ENCODE data around the gene RGS7. TPM values are rescaled to one million over a fixed set of nuclear protein-coding genes. Genes with fewer than 3 reads are reported as not detected.
"Not testable (repeated sequence)": the region's sequence is repeated elsewhere in the genome, so short reads cannot be mapped to it uniquely, and the experiment has no call there.

RGS7 gene
- polyA plus RNA-seq, 1 donor from 2014 or later, result 24.2 TPM

DNA sequence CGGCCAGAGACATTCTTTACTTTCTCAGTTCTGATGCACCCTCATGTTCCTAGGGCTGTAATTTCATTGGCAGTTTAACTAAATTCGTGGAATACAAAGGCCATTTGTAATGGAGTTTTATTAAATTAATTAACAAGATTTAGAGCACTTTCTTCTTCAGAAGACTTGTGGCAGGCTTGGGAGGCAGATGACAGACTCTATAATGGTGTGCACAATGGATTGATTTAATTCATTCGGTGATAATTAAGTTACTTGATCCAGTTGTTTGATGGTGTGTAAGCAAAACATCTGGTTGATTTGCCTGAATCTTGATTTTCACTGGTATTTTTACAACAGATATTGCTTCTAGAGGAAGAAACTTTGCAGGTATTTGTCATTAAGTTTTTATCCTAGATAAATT, 383.1 kb downstream of the RGS7 start:
- TF ChIP-seq POLR2AphosphoS5 (IDR thresholded peaks at IDR 0.05) (no peak), TAF1 (IDR thresholded peaks at IDR 0.05; ENCODE audit: low read depth) (no peak), MXI1 (conservative IDR thresholded peaks at IDR 0.05; ENCODE audit: poor library complexity, severe bottlenecking) (no peak), RAD21 (conservative IDR thresholded peaks at IDR 0.05) (no peak), EP300 (conservative IDR thresholded peaks at IDR 0.05; ENCODE audit: poor library complexity, severe bottlenecking) (no peak), REST (IDR thresholded peaks at IDR 0.05; ENCODE audit: borderline replicate concordance) (no peak), EZH2 (IDR thresholded peaks at IDR 0.05; ENCODE audit: borderline replicate concordance, insufficient read depth, low read length, poor library complexity, severe bottlenecking) (no peak), SMC3 (conservative IDR thresholded peaks at IDR 0.05; ENCODE audit: poor library complexity) (no peak)
- TF ChIP-seq, protein P1, sequence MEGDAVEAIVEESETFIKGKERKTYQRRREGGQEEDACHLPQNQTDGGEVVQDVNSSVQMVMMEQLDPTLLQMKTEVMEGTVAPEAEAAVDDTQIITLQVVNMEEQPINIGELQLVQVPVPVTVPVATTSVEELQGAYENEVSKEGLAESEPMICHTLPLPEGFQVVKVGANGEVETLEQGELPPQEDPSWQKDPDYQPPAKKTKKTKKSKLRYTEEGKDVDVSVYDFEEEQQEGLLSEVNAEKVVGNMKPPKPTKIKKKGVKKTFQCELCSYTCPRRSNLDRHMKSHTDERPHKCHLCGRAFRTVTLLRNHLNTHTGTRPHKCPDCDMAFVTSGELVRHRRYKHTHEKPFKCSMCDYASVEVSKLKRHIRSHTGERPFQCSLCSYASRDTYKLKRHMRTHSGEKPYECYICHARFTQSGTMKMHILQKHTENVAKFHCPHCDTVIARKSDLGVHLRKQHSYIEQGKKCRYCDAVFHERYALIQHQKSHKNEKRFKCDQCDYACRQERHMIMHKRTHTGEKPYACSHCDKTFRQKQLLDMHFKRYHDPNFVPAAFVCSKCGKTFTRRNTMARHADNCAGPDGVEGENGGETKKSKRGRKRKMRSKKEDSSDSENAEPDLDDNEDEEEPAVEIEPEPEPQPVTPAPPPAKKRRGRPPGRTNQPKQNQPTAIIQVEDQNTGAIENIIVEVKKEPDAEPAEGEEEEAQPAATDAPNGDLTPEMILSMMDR (IDR thresholded peaks at IDR 0.05; ENCODE audit: poor library complexity, severe bottlenecking), result no peak
- no peaks in the 10 kb centered on the region for H3K9me3 ChIP-seq (ENCODE audit: low read length)
- H3K9ac ChIP-seq (ENCODE audit: low read length), result no peak overlapping the region

GRCh38 chr1:240972059-240972458, 384.9 kb downstream of the RGS7 start:
- H4K20me1 ChIP-seq (ENCODE audit: insufficient read depth); H3K4me2 ChIP-seq (ENCODE audit: low read length); H3K9me3 ChIP-seq (ENCODE audit: low read length); H3K27me3 ChIP-seq (ENCODE audit: insufficient read depth, low read depth, low read length); H2AFZ ChIP-seq (ENCODE audit: low read depth, low read length); H3K9ac ChIP-seq (ENCODE audit: low read length); H3K27ac ChIP-seq (ENCODE audit: low read length); H3F3A ChIP-seq (ENCODE audit: insufficient read depth, low read length, poor library complexity, severe bottlenecking); H3K9me2 ChIP-seq (ENCODE audit: insufficient read depth, low read length); H3K4me3 ChIP-seq (ENCODE audit: low read length); H3K79me2 ChIP-seq (replicated peaks; ENCODE audit: insufficient read depth, low read length); H3K36me3 ChIP-seq (ENCODE audit: insufficient read depth, low read length): not testable (repeated sequence)

More for the DNA sequence above, 383.1 kb downstream of the RGS7 start:
- no peak overlapping the region for H3K27ac ChIP-seq (ENCODE audit: low read length)
- no peak overlapping the region for H3K4me3 ChIP-seq (ENCODE audit: low read length)
- no peaks in the 10 kb centered on the region for H3K27me3 ChIP-seq (ENCODE audit: insufficient read depth, low read depth, low read length)
- no peaks in the 10 kb centered on the region for H3K9me2 ChIP-seq (ENCODE audit: insufficient read depth, low read length)
- H3K36me3 ChIP-seq (ENCODE audit: insufficient read depth, low read length), result no peaks in the 10 kb centered on the region
- no peaks in the 10 kb centered on the region for H3K79me2 ChIP-seq (replicated peaks; ENCODE audit: insufficient read depth, low read length)
- no peaks in the 10 kb centered on the region for H4K20me1 ChIP-seq (ENCODE audit: insufficient read depth)
- H3K4me2 ChIP-seq (ENCODE audit: low read length), result no peak overlapping the region
- no peaks in the 10 kb centered on the region for H3F3A ChIP-seq (ENCODE audit: insufficient read depth, low read length, poor library complexity, severe bottlenecking)
- H2AFZ ChIP-seq (ENCODE audit: low read depth, low read length), result no peak overlapping the region

- no peak overlapping the region for H2AFZ ChIP-seq (ENCODE audit: low read depth, low read length)
- no peaks in the 10 kb centered on the region for H3K9me3 ChIP-seq (ENCODE audit: low read length)
- no peaks in the 10 kb centered on the region for H4K20me1 ChIP-seq (ENCODE audit: insufficient read depth)
- no peak for TF ChIP-seq EP300 (conservative IDR thresholded peaks at IDR 0.05; ENCODE audit: poor library complexity, severe bottlenecking)
- TF ChIP-seq MXI1 (conservative IDR thresholded peaks at IDR 0.05; ENCODE audit: poor library complexity, severe bottlenecking), result no peak
- TF ChIP-seq POLR2AphosphoS5 (IDR thresholded peaks at IDR 0.05), result no peak
- no peak for TF ChIP-seq RAD21 (conservative IDR thresholded peaks at IDR 0.05)
- TF ChIP-seq, protein P1 (IDR thresholded peaks at IDR 0.05; ENCODE audit: poor library complexity, severe bottlenecking), result no peak
- TF ChIP-seq EZH2 (IDR thresholded peaks at IDR 0.05; ENCODE audit: borderline replicate concordance, insufficient read depth, low read length, poor library complexity, severe bottlenecking), result no peak
- no peak for TF ChIP-seq SMC3 (conservative IDR thresholded peaks at IDR 0.05; ENCODE audit: poor library complexity)
- TF ChIP-seq TAF1 (IDR thresholded peaks at IDR 0.05; ENCODE audit: low read depth), result no peak
- no peak for TF ChIP-seq REST (IDR thresholded peaks at IDR 0.05; ENCODE audit: borderline replicate concordance)
- H3K36me3 ChIP-seq (ENCODE audit: insufficient read depth, low read length), result no peaks in the 10 kb centered on the region
- H3K9ac ChIP-seq (ENCODE audit: low read length), result no peak overlapping the region
- no peak overlapping the region for H3K27ac ChIP-seq (ENCODE audit: low read length)
- no peaks in the 10 kb centered on the region for H3K79me2 ChIP-seq (replicated peaks; ENCODE audit: insufficient read depth, low read length)
- H3K4me3 ChIP-seq (ENCODE audit: low read length), result no peak overlapping the region
- H3K27me3 ChIP-seq (ENCODE audit: insufficient read depth, low read depth, low read length), result no peaks in the 10 kb centered on the region
- no peaks in the 10 kb centered on the region for H3F3A ChIP-seq (ENCODE audit: insufficient read depth, low read length, poor library complexity, severe bottlenecking)
- no peak overlapping the region for H3K4me2 ChIP-seq (ENCODE audit: low read length)
- no peaks in the 10 kb centered on the region for H3K9me2 ChIP-seq (ENCODE audit: insufficient read depth, low read length)
These were observed 386.8 kb downstream of the RGS7 start for GRCh38 chr1:240970253-240970652.
